ENCODE data around the gene LTBP1.
"Not testable (repeated sequence)": the region's sequence is repeated elsewhere in the genome, so short reads cannot be mapped to it uniquely, and the experiment has no call there.

LTBP1 gene, protein sequence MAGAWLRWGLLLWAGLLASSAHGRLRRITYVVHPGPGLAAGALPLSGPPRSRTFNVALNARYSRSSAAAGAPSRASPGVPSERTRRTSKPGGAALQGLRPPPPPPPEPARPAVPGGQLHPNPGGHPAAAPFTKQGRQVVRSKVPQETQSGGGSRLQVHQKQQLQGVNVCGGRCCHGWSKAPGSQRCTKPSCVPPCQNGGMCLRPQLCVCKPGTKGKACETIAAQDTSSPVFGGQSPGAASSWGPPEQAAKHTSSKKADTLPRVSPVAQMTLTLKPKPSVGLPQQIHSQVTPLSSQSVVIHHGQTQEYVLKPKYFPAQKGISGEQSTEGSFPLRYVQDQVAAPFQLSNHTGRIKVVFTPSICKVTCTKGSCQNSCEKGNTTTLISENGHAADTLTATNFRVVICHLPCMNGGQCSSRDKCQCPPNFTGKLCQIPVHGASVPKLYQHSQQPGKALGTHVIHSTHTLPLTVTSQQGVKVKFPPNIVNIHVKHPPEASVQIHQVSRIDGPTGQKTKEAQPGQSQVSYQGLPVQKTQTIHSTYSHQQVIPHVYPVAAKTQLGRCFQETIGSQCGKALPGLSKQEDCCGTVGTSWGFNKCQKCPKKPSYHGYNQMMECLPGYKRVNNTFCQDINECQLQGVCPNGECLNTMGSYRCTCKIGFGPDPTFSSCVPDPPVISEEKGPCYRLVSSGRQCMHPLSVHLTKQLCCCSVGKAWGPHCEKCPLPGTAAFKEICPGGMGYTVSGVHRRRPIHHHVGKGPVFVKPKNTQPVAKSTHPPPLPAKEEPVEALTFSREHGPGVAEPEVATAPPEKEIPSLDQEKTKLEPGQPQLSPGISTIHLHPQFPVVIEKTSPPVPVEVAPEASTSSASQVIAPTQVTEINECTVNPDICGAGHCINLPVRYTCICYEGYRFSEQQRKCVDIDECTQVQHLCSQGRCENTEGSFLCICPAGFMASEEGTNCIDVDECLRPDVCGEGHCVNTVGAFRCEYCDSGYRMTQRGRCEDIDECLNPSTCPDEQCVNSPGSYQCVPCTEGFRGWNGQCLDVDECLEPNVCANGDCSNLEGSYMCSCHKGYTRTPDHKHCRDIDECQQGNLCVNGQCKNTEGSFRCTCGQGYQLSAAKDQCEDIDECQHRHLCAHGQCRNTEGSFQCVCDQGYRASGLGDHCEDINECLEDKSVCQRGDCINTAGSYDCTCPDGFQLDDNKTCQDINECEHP (N-terminal part only)

DNA sequence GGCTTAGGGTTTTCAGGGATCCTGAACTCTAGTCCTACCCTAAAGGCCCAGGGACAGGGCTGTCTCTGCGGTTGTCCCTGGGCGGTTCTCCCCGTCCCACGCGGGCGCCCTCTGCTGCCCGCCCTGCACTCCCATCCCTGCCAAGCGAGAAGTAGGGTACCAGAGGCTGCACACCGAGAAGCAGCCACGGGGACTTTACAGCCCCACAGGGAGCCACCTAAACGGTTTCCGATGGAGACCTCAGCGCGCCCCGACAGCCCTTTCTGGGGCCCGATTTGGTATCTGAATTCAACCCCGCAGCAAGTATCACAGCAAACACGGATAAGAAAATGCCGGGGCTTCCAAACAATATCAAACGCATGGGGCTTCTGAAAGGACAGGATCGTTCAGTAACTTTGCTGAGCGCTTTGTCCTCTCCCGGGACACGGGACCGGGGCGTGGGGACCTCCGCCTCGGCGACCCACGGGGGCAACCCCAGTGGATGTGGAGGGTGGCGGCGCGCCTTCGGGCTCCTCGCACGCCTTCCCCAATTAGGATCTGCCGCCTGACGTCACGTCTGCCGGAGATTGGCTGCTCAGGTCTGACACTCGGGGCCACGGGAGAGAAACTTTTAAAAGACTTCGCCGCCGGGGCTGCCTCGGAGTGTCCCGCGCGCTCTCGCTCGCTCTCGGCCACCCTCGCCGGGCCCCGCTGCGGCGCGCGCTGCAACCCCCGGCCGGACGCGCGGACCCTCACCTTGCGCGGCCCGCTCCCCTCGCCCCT is at the start of gene LTBP1:
LTBP1 (plus strand) TSS at position 640 of the 762 bp plus-strand sequence. CDS start 372 bp downstream, outside the sequence.
- peak; percentile 35 for DNase-seq

DNA sequence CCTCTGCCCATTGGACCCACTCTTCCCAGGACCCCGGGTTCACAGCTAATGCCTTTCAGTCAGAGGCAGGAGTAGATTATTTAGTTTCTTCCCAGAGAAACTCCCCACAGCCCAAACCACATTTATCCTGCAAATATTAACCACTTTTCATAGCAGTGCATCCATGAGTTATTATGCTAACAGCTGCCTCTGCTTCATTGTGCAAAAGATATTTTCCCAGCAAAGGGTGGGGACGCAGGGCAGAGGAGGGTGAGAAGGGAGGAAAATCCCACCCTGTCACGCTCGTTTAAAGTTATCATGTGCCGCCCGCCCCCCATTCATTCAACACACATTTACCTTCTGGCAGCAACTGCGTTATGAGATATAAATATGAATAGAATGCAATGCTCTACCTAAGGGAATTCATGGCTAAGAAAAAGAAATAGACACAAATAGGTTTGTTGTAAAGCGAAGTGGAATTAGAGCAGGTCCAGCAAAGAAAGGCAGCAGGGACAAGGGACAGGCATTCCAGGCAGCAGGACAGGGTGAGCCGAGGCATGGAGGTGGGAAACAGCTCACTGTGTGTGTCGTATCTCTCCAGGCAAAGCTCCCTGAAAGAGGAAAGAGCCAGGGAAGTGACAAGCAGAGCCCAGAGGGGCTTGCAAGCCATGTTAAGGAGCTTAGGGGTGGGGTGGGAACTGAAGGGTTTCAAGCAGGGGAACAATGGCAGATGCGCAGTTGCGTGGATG is 46.3 kb upstream of the LTBP1 start:
- no peak for DNase-seq

DNA sequence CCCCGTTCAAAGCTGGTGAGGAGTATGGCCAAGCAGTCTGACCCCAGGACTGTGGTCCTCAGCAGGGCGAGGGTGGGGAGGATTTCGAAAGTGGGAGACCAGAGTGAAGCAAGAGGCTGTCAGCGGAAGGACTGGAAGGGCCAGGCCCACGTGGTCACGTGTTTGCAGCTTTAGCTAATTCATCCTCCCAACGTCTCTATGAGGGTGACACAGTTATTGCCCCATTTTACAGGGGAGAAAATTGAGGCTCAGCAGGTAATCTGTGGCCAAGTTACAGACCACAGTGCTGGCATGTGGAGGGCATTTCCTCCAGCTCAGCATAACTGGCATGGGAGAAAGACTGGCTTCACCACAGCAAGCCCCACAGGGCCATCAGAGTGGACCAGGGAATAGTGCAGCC is 45.4 kb upstream of the LTBP1 start:
- DNase-seq = no peak

DNA sequence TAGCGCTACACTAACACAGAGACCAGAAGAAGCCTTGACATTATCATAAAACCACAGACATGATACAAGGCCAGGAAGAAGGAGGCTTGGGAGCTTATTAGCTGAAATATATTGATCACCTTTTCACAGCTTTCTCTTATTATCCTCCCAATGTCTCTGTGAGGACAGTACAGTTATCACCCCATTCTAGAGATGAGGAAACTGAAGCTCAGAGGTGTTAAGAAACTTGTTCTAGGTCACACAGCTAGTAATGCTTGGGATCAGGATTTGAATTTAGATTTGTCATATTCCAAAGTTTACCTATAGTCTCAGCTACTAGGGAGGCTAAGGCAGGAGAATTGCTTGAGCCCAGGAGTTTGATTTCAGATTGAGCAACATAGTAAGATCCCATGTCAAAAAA is 44.6 kb upstream of the LTBP1 start:
- no peak for DNase-seq

DNA sequence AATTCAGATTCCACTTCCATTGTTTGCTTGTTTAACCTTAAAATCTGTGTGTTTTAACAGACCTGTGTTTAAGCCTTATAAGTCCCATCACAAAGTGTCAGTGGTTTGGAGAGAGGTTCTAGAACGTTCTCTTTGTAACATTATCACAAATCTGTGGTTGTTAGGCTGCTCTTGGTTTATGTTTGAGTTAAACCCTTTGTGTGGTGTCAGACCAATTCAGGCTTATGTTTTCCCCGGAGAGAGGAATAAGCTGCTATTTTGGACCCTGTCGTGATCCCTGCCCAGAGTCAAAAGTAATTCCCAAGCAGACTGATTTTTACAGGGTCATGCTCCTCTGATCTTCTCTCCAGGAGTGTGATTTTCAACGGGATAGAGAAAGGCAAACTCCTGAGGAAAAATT is 43.8 kb upstream of the LTBP1 start:
- DNase-seq = no peak

DNA sequence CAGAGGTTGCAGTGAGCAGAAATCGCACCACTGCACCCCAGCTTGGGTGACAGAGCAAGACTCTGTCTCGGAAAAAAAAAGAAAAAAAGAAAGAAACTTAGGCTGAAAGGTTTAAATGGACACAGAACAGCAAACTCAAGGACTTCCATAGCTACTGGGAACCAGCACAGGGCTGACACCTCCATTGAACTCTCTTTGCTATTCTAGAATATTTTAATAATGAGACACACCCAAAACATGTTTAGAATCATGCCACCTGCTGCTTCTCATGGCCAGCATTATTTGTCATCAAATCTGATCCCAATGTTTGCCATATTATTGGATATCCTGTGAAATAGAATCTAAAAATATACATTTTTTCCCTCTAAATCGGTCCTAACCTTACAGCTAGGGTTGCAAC is 42.7 kb upstream of the LTBP1 start:
- no peak for DNase-seq

DNA sequence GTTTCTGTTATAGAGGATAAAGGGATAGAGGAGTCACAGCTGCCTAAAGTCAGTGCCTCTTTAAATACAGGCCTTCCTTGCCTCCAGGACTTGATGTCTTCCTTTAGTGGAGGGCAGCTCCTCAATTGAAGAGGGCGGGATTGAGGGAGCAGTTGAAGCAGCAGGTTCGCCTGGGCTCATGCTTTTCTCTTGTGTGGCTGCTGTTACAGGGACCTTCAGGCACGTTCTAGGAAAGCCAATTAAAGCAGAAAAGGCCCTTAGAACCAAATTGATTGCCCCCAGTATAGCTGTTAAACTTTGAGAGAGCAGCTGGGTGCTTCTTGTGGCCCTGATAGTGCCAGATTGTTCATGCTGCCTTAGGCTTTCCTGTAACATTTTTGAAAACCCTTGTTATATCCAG is 42.0 kb upstream of the LTBP1 start:
- DNase-seq = no peak

DNA sequence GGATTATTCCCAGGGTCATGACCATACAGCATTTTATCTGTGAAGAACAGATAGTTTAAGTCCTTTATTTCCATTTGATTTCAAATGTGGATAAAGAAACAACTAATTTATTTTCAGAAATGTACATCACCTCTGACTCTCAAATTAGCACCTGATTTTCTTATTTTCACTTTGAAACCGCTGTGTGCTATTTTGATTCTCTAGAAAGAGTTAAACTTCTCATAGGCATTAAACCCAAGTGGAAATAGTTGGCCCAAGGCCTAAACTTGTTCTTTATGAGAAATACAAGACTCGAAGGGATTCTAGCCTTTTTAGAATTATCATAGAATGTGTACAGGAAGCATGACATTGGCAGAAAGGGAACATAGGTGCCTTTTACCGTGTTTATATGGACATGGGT is 41.5 kb upstream of the LTBP1 start:
- DNase-seq = no peak

DNA sequence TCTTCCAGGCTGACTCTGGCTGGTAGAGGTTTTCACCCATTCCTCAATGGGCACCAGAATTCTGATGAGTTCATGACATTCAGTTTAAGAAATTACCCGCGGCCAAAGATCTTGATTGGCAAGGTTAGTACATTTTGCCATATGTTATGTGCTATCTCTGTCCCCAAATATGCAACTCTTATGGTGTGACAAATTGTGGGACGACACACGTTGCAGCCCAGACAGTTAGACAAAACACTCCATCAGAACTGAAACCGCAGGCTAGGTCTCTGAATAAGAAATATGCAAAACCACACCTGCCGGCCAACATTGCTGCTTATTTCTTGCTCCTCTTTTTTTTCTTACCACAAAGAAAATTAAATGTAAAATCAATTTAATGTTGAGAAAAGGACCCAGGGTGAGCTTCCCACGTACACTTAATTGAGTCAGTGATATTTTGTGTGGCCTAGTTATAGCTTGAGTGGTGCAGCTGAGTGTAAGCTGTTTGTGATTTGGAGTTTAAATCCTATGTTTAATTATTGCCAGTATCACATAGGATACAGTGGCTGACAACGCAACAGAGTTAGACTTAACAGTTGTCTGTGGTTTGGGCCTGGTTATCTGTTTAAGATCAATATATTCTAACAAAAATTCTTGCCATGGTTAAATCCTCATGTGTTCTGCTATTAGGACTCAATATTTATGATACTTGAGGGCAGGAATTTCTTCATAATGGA is 35.7 kb upstream of the LTBP1 start:
- DNase-seq = no peak

DNA sequence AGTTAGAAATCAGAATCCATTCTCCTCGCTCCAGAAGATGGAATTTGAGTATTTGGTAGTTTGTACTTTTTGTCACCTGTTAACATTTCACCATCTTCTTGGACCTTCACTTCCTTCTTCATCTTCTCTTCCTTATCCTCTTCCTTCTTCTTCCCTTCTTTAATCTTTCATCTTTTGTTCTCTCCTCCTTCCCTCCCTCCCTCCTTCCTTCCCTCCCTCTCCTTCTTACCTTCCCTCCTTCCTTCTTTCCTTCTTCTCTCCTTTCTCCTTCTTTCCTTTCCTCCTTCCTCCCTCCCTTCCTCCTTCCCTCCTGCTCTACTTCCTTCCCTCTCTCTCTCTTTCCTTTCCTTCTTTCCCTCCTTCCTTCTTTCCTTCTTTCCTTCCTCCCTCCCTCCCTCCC is 31.1 kb upstream of the LTBP1 start:
- no peak for DNase-seq

DNA sequence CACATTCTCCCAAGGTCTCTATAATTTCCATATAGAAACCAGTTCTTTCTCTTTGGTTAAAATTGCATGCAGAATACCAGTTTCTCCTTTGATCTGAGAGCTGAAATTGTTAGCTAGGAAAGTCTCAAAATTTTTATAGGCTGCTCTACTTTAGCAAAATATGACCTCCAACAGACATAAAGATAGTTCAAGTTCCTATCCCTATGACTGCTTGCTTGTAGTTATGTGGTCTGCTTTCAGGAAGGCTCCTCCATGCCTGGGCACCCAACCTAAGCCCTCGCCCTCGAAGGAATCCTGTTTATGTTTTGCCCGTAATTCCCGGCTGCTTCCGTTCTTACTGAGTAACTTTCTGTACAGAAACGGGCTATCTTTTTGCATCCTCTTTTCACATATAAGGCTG is 28.0 kb upstream of the LTBP1 start:
- no peak for DNase-seq

DNA sequence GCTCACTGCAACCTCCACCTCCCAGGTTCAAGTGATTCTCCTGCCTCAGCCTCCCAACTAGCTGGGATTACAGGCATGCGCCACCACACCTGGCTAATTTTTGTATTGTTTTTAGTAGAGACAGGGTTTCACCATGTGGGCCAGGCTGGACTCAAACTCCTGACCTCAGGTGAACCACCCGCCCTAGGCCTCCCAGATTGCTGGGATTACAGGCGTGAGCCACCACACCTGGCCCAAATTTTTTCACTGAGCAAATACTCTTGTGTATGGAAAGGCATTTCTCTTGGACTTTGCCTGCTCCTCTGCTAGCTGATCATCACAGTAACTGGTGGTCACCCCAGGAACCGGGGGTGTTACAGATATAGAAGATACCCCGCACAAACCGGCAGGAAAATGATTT is 26.9 kb upstream of the LTBP1 start:
- not testable (repeated sequence) for DNase-seq

DNA sequence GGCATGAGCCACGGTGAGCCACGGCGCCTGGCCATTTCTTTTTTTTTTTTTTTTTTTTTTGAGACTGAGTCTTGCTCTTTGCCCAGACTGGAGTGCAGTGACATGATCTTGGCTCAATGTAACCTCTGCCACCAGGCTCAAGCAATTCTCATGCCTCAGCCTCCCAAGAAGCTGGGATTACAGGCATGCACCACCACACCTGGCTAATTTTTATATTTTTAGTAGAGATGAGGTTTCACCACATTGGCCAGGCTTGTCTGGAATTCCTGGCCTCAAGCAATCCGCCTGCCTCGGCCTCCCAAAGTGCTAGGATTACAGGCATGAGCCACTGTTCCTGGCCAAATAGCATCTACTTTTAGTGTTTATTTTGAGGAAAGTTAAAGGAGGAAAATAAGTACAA is 25.3 kb upstream of the LTBP1 start:
- DNase-seq = not testable (repeated sequence)

DNA sequence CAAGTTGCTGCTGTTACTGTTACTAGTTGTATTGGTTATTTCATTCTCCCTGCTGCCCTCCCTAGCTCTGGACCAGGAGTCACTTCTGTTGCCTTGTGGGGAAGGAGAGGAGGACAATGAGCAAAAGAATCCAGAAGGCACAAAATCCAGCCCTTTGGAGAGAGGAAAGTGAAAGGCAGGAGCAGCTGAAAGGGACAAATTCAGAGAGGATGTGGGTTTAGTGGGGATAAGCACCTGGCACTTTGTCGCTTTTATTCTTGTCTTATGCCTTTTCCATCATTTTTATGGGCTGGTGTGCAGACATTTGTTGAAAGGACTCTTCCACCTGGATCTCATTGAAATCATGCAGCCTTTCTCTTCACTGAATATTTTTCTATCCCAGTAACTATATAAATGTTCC is 24.3 kb upstream of the LTBP1 start:
- no peak for DNase-seq

DNA sequence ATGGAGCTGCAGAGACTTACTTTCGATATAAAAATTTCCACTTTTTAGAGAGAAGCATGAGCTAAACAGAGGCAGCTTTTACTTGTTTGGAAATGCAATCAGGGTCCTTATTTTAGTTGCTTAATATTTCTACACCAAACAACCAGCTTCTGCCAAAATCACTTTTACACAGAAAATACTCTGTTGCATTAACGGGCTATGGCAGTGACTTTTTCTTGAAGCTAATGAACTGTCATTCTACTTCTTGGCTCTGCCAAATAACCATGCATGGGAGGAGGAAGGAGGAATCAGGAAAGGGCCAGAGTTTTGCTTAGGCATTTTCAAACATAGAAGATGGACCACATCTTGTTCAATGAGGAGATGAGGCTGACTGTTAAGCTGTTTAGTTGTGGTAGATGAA is 23.6 kb upstream of the LTBP1 start:
- DNase-seq = no peak

DNA sequence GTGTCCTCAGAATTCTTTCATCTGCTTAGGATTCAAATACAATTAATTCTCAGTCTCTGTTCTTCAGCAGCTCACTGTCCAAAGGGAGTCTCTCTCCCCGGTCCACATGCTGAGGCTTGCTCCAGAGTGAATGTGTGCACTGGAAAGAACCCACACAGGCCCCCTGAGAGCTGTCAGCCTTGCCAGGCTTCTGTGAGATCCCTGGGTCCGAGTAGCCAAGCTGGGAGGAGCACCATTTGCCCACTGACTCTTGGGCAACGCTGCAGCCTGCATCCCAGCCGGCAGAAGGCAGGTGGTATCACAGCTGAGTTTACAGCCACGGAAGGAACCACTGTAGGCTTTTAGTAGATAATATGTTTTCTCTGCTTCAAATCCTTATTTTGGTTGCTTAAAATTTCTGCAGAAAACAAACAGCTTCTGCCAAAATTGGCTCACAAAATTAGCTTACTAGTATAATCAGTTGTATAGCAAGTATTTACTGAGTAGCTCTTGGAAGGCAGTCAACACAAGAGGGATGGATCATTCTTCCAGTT is 21.4 kb upstream of the LTBP1 start:
- DNase-seq = no peak

DNA sequence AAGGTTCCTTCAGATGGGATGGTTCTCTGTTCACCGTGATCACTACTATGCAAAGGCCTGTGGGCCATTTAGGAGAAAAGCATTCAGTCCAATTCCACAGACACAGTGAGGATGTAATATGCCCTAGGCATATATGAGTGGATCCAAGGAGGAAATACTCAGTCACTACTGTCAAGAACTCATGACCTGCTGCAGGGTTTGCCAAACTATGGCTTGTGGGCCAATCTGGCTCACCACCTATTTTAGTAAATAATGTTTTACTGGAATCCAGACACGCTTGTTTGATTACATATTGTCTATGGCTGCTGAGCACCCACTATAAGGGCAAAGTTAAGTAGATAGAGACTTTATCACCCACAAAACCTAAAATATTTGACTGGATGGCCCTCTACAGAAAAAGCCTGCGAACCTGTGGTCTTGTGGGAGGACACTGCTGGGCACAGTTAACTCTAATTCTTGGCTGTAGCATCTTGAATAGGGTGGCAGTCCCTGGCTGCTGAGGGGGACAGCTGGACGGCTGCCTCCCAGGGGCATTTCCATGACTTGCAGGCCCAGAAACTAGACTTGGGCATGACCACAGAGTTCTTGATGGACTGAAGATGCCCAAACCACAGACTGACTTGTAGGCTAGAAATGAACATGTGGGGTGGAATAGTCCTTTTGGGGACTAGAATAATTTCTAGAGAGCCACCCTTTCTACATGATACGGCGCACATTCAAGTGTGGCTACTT is 20.6 kb upstream of the LTBP1 start:
- no peak for DNase-seq

DNA sequence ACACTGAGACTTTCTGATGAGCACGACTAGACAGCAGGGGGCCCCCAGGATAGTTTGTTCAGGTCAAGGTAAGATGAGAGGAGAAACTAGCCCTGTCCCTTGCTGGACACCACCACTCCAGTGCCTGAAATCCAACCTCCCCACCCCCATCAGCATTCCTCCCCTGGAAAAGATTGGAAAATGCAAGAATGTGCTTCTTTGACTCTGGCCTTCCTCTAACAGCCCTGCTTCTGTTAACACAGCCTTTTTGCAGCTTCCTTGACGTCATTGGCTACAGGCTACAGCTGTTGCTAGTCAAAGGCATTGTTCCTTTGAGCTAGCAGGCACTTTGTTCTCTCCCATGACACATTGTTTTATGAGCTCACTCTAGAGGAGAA is 20.1 kb upstream of the LTBP1 start:
- no peak for DNase-seq

DNA sequence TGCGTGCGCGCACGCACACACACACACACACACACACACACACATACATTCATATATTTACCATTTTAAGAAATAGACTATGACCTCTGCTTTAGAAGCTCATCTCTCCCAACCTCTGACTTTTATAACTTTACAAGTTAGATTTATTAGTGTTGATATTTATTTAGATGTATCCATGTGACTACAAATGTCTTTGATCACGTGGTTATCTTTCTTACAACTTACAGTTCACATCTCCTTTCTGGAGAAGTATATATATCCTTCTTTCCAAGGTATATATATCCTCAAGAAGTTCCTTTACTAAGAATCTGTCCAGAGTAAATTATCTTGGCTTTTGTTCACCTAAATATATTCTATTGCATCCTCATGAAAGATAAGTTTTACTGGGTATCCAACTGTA is 16.3 kb upstream of the LTBP1 start:
- DNase-seq = no peak

DNA sequence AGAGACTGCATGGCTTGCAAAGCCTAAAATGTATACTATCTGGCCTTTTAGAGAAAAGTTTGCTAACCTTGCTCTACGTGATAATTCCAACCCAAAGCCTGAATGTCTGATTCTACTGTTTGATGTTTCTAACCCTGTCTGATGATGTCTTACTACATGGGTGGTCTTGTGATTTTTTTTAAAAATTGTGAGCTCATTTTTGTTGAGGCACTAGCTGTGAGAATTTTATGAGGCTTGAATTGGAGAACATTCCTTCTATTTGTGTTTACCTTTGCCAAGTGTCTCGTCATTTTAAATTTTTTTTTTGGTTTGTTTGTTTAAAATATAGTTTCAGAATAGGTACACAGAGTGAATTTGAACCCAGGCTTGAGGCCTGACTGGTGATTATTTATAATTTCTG is 15.2 kb upstream of the LTBP1 start:
- DNase-seq = no peak
